PC-9 (cell line): ENCODE data around the gene SLC6A6. TPM values are rescaled to one million over a fixed set of nuclear protein-coding genes. Genes with fewer than 3 reads are reported as not detected.

Experiments
- BruUV-seq: library from RNA; stranded (reverse); fragments of 400-500 nt; replicated peaks from 2 replicates; lab custom pipeline; 2021; lab: Mats Ljungman, UMichigan
- CTCF ChIA-PET: fragments of 300-600 bp; sonication (Branson Sonifier 250); formaldehyde crosslinking; loops from one replicate; lab custom pipeline; 2022; ENCODE audit warnings: antibody characterized with exemption; lab: Charles Lee
- POLR2A ChIA-PET: fragments of 300-600 bp; sonication (Branson Sonifier 250); formaldehyde crosslinking; loops from one replicate; lab custom pipeline; 2022; ENCODE audit warnings: antibody characterized with exemption; ENCODE audit not compliant: unreplicated experiment; lab: Charles Lee
- DNase-seq, 2 experiments: peaks; one replicate each; pipeline versions ENCODE4 v3.0.0 to v3.0.0-alpha.2; 2015 to 2022; ENCODE audit warnings: mixed read lengths in 1 of 2
- H2AFZ ChIP-seq: fragments of 200-600 bp; sonication (generic); 2 replicates; pipeline ENCODE4 v1.8.1; 2017; ENCODE audit warnings: antibody characterized with exemption
- H3F3A ChIP-seq: fragments of 200-600 bp; sonication (generic); 2 replicates; pipeline ENCODE4 v1.8.1; 2017; ENCODE audit warnings: antibody characterized with exemption, mild to moderate bottlenecking, low read depth; ENCODE audit not compliant: insufficient read depth
- H3K27ac ChIP-seq: fragments of 200-600 bp; sonication (generic); 2 replicates; pipeline ENCODE4 v1.6.1; 2016; ENCODE audit warnings: mixed run types
- H3K27me3 ChIP-seq: fragments of 200-600 bp; sonication (generic); 2 replicates; pipeline ENCODE4 v1.6.1; 2016; ENCODE audit warnings: low read depth, mixed run types; ENCODE audit not compliant: insufficient read depth
- H3K36me3 ChIP-seq: fragments of 200-600 bp; sonication (generic); 2 replicates; pipeline ENCODE4 v1.6.1; 2016; ENCODE audit warnings: low read depth, mixed run types
- H3K4me1 ChIP-seq: fragments of 200-600 bp; sonication (generic); replicated peaks from 2 replicates; pipeline ENCODE4 v1.6.1; 2016; ENCODE audit warnings: mixed run types; ENCODE audit not compliant: insufficient read depth
- H3K4me2 ChIP-seq: fragments of 200-600 bp; sonication (generic); 2 replicates; pipeline ENCODE4 v1.6.1; 2017; ENCODE audit warnings: mixed run types
- H3K4me3 ChIP-seq: fragments of 200-600 bp; sonication (generic); 2 replicates; pipeline ENCODE4 v1.6.1; 2016; ENCODE audit warnings: mixed run types
- H3K79me2 ChIP-seq: fragments of 200-600 bp; sonication (generic); 2 replicates; pipeline ENCODE4 v1.6.1; 2017; ENCODE audit warnings: low read depth, mixed run types
- H3K9me2 ChIP-seq: fragments of 200-600 bp; sonication (generic); 2 replicates; pipeline ENCODE4 v1.8.1; 2017; ENCODE audit warnings: mild to moderate bottlenecking; ENCODE audit not compliant: insufficient read depth
- H3K9me3 ChIP-seq: fragments of 200-600 bp; sonication (generic); 2 replicates; pipeline ENCODE4 v1.8.1; 2016; ENCODE audit warnings: low read depth; ENCODE audit not compliant: insufficient read depth
- H4K20me1 ChIP-seq: fragments of 200-600 bp; sonication (generic); 2 replicates; pipeline ENCODE4 v1.8.1; 2017; ENCODE audit not compliant: insufficient read depth
- CTCF ChIP-seq: fragments of 200-600 bp; sonication (generic); conservative IDR thresholded peaks from 2 replicates; pipeline ENCODE4 v1.6.1; 2017; ENCODE audit warnings: mixed run types, antibody characterized with exemption, mild to moderate bottlenecking, moderate library complexity
- EZH2 ChIP-seq: fragments of 200-600 bp; sonication (generic); IDR thresholded peaks from 2 replicates; pipeline ENCODE4 v1.8.0; 2017; ENCODE audit warnings: antibody characterized with exemption, low read depth
- intact Hi-C: fragments of 100-400 bp; cut with micrococcal nuclease; formaldehyde crosslinking; loops from one replicate; pipeline ENCODE4 v1.10.0; 2022; ENCODE audit not compliant: unreplicated experiment
- total RNA-seq: library from RNA; stranded (reverse); gene quantifications from 2 replicates; pipeline ENCODE4 v1.2.3, GENCODE V29; 2021

Gene SLC6A6
- total RNA-seq, 1 experiment from 2014 or later: 122 TPM

- Histone ChIP-seq H3K79me2 (peaks cover 92% of the 10 kb centered on the region), H3K27ac (peak overlapping the region; percentile 77), H3K4me1 (peaks cover 95% of the 10 kb centered on the region), H3K4me2 (peak overlapping the region; percentile 66), H3K36me3 (no peaks in the 10 kb centered on the region; the same call in 1 of the 2 replicates), H3K27me3 (no peaks in the 10 kb centered on the region), H3K9me3 (no peaks in the 10 kb centered on the region), H3K9me2 (no peaks in the 10 kb centered on the region), H2AFZ (no peak overlapping the region), H3F3A (peaks cover 68% of the 10 kb centered on the region), H4K20me1 (no peaks in the 10 kb centered on the region; the same call in 1 of the 2 replicates), H3K4me3 (no peak overlapping the region)
- intact Hi-C loops: loop anchor here (5.0 kb wide), 1 partner anchor 59 kb away; no protein-coding TSS in a partner anchor
- DNase-seq: no peak
- ChIA-PET POLR2A (interaction anchor here (0.6 to 0.7 kb wide), 3 partner anchors 114 to 221 kb away, joined by 3 to 7 read pairs (median 4); no protein-coding TSS in a partner anchor), CTCF (interaction anchor here (0.6 to 1.4 kb wide), 2 partner anchors 26 to 435 kb away, joined by 3 to 4 read pairs; no protein-coding TSS in a partner anchor)
- TF ChIP-seq EZH2 (no peak), CTCF (no peak)
- no TSS peak for BruUV-seq
Observed at GRCh38 chr3:14431452-14431916, 29.1 kb downstream of the SLC6A6 start.

- Histone ChIP-seq H3K4me1 (peaks cover 88% of the 10 kb centered on the region), H3F3A (peaks cover 61% of the 10 kb centered on the region), H3K27ac (peak overlapping the region; percentile 77), H3K27me3 (no peaks in the 10 kb centered on the region), H3K4me2 (peak overlapping the region; percentile 66), H4K20me1 (no peaks in the 10 kb centered on the region; the same call in 1 of the 2 replicates), H3K9me2 (no peaks in the 10 kb centered on the region), H3K79me2 (peaks cover 92% of the 10 kb centered on the region), H2AFZ (no peak overlapping the region), H3K9me3 (no peaks in the 10 kb centered on the region), H3K4me3 (no peak overlapping the region), H3K36me3 (no peaks in the 10 kb centered on the region; the same call in 1 of the 2 replicates)
- TF ChIP-seq CTCF: no peak
- no peak for TF ChIP-seq EZH2
- peak; percentile 92 to 94 for DNase-seq
- POLR2A ChIA-PET: interaction anchor here (0.6 to 0.7 kb wide), 3 partner anchors 115 to 222 kb away, joined by 3 to 7 read pairs (median 4); no protein-coding TSS in a partner anchor
- BruUV-seq: no TSS peak
- intact Hi-C loops: loop anchor here (1.0 to 5.0 kb wide), 5 partner anchors 21 to 207 kb away; partner anchors contain the start of gene SLC6A6
- CTCF ChIA-PET: interaction anchor here (0.6 to 1.4 kb wide), 2 partner anchors 26 to 435 kb away, joined by 3 to 4 read pairs; no protein-coding TSS in a partner anchor
Observed at GRCh38 chr3:14431917-14432834, 29.8 kb downstream of the SLC6A6 start.

GRCh38 chr3:14433106-14433505 lies 30.7 kb downstream of the SLC6A6 start:
- BruUV-seq: no TSS peak
- DNase-seq: no peak
- Histone ChIP-seq H3F3A (peaks cover 56% of the 10 kb centered on the region), H3K36me3 (no peaks in the 10 kb centered on the region; the same call in 1 of the 2 replicates), H3K27me3 (no peaks in the 10 kb centered on the region), H3K79me2 (peaks cover 90% of the 10 kb centered on the region), H2AFZ (no peak overlapping the region), H4K20me1 (peaks cover under 1% of the 10 kb centered on the region; the same call in 1 of the 2 replicates), H3K4me1 (peaks cover 79% of the 10 kb centered on the region), H3K9me3 (no peaks in the 10 kb centered on the region), H3K4me3 (no peak overlapping the region), H3K27ac (peak overlapping the region; percentile 71), H3K9me2 (no peaks in the 10 kb centered on the region), H3K4me2 (peak overlapping the region; percentile 66)
- POLR2A ChIA-PET: no interaction called here
- CTCF ChIA-PET: no interaction called here
- intact Hi-C loops: loop anchor here (2.0 to 5.0 kb wide), 2 partner anchors 20 to 61 kb away; no protein-coding TSS in a partner anchor
- no peak for TF ChIP-seq CTCF
- no peak for TF ChIP-seq EZH2
